Stimulated activated CD4-positive, alpha-beta T cell treated with anti-CD3 and anti-CD28 coated beads, TNF-alpha, amount 100 ng/mL, for 48 hours (primary cell): ENCODE measurements around the gene BORCS6.

Experiments
- DNase-seq, 3 donors: peaks; one replicate each; pipeline ENCODE4 v3.0.0-alpha.2; 2020; ENCODE audit warnings: low read depth in 3 of 3

Gene BORCS6

GRCh38 chr17:8210761-8211458 lies 20.9 kb upstream of the BORCS6 start:
- no peak for DNase-seq

GRCh38 chr17:8209907-8210760 lies 20.2 kb upstream of the BORCS6 start, which contains the start of gene AURKB:
TSS of gene AURKB (minus strand) at chr17:8210575. CDS start at chr17:8210224, 351 bp downstream.
- peak; percentile 85 to 93 (median 86) for DNase-seq

GRCh38 chr17:8206536-8206935 lies 16.6 kb upstream of the BORCS6 start:
- DNase-seq = no peak

- DNase-seq = no peak
These were observed 15.0 kb upstream of the BORCS6 start for GRCh38 chr17:8204761-8205555.

GRCh38 chr17:8192070-8192815 lies 2.3 kb upstream of the BORCS6 start:
- DNase-seq = peak in 1 of 3 donors; percentile 64

- no peak for DNase-seq
These were observed 526 bp upstream of the BORCS6 start for GRCh38 chr17:8190506-8190905.

GRCh38 chr17:8189041-8189710 lies 804 bp downstream of the BORCS6 start:
- DNase-seq = no peak

GRCh38 chr17:8188263-8188839 lies 1.6 kb downstream of the BORCS6 start:
- DNase-seq = no peak

GRCh38 chr17:8187517-8188262 lies 2.3 kb downstream of the BORCS6 start:
- DNase-seq = peak; percentile 82 to 91 (median 85)

- DNase-seq = peak; percentile 88 to 98 (median 95)
These were observed 3.0 kb downstream of the BORCS6 start for GRCh38 chr17:8186787-8187516.

- DNase-seq = no peak
These were observed 3.6 kb downstream of the BORCS6 start for GRCh38 chr17:8186446-8186786.

- DNase-seq = peak; percentile 80 to 91 (median 86)
These were observed 4.2 kb downstream of the BORCS6 start for GRCh38 chr17:8185582-8186445.

GRCh38 chr17:8176998-8177731 lies 12.8 kb downstream of the BORCS6 start:
- no peak for DNase-seq

GRCh38 chr17:8176197-8176940 lies 13.6 kb downstream of the BORCS6 start, which contains the start of gene TMEM107:
TSS of gene TMEM107 (minus strand) at chr17:8176380. CDS start at chr17:8176286, 94 bp downstream.
- peak; percentile 74 to 86 (median 83) for DNase-seq

- no peak for DNase-seq
These were observed 14.2 kb downstream of the BORCS6 start for GRCh38 chr17:8175795-8176196.

- no peak for DNase-seq
These were observed 16.1 kb downstream of the BORCS6 start for GRCh38 chr17:8173871-8174322.
